Neuronal stem cell (in vitro differentiated cells): ENCODE results near the gene PTPRCAP.
A peak's percentile ranks its signal among the peaks of the same experiment; 100 is the strongest.

ENCODE experiments used
- DNase-seq: peaks from one replicate; pipeline ENCODE4 v3.0.0-alpha.2; 2013; ENCODE audit warnings: low spot score
- H2AFZ ChIP-seq: one replicate; pipeline ENCODE4 v1.6.1; 2013; ENCODE audit warnings: mild to moderate bottlenecking, low read length, inconsistent platforms
- H2AK5ac ChIP-seq: 2 replicates; pipeline ENCODE4 v1.6.1; 2013; ENCODE audit warnings: low read depth, mild to moderate bottlenecking, inconsistent platforms, low read length, moderate library complexity, mixed read lengths
- H2BK120ac ChIP-seq: 2 replicates; pipeline ENCODE4 v1.6.1; 2013; ENCODE audit warnings: low read depth, mild to moderate bottlenecking, inconsistent platforms, low read length, moderate library complexity, mixed read lengths
- H2BK12ac ChIP-seq: one replicate; pipeline ENCODE4 v1.6.1; 2013; ENCODE audit warnings: low read length, inconsistent platforms
- H2BK15ac ChIP-seq: 2 replicates; pipeline ENCODE4 v1.6.1; 2013; ENCODE audit warnings: mild to moderate bottlenecking, low read length, inconsistent platforms, mixed read lengths
- H2BK5ac ChIP-seq: one replicate; pipeline ENCODE4 v1.6.1; 2013; ENCODE audit warnings: inconsistent platforms, mild to moderate bottlenecking, low read length, moderate library complexity
- H3K14ac ChIP-seq: one replicate; pipeline ENCODE4 v1.6.1; 2013; ENCODE audit warnings: low read length, inconsistent platforms
- H3K18ac ChIP-seq: 2 replicates; pipeline ENCODE4 v1.6.1; 2013; ENCODE audit warnings: low read length, inconsistent platforms
- H3K23ac ChIP-seq: 2 replicates; pipeline ENCODE4 v1.6.1; 2013; ENCODE audit warnings: low read depth, mild to moderate bottlenecking, mixed read lengths, low read length, inconsistent platforms; ENCODE audit not compliant: poor library complexity
- H3K27ac ChIP-seq: replicated peaks from 3 replicates; pipeline ENCODE4 v1.5.1; 2013; ENCODE audit warnings: low read length, inconsistent platforms
- H3K27me3 ChIP-seq, 3 experiments: 2 replicates each; pipeline ENCODE4 v1.6.1; 2013; ENCODE audit warnings: low read length in 3 of 3, mild to moderate bottlenecking in 2 of 3, inconsistent platforms in 1 of 3, low read depth in 1 of 3, mixed read lengths in 1 of 3, moderate library complexity in 1 of 3; ENCODE audit not compliant: control insufficient read depth in 3 of 3, insufficient read depth in 3 of 3
- H3K36me3 ChIP-seq, 2 donors: replicated peaks in 1 of 2; 2 replicates each; pipeline ENCODE4 v1.6.1; 2013; ENCODE audit warnings: low read length in 2 of 2; ENCODE audit not compliant: control insufficient read depth in 2 of 2, insufficient read depth in 2 of 2
- H3K4ac ChIP-seq: 2 replicates; pipeline ENCODE4 v1.6.1; 2013; ENCODE audit warnings: inconsistent platforms, mild to moderate bottlenecking, low read length, moderate library complexity
- H3K4me1 ChIP-seq, 2 donors: 1 replicate in 1 of 2; 2 replicates in 1 of 2; pipeline ENCODE4 v1.6.1; 2013; ENCODE audit warnings: low read length in 2 of 2, low read depth in 1 of 2; ENCODE audit not compliant: control insufficient read depth in 2 of 2, insufficient read depth in 1 of 2
- H3K4me2 ChIP-seq: one replicate; pipeline ENCODE4 v1.6.1; 2013; ENCODE audit warnings: mild to moderate bottlenecking, low read length, inconsistent platforms; ENCODE audit not compliant: insufficient read depth, poor library complexity, severe bottlenecking
- H3K4me3 ChIP-seq, 2 donors: 2 replicates each; pipeline ENCODE4 v1.5.1; 2013; ENCODE audit warnings: low read length in 2 of 2, mild to moderate bottlenecking in 2 of 2, inconsistent platforms in 1 of 2, moderate library complexity in 1 of 2
- H3K79me1 ChIP-seq: one replicate; pipeline ENCODE4 v1.6.1; 2013; ENCODE audit warnings: low read depth, mild to moderate bottlenecking, inconsistent platforms, low read length, moderate library complexity
- H3K9ac ChIP-seq: one replicate; pipeline ENCODE4 v1.6.1; 2013; ENCODE audit warnings: mild to moderate bottlenecking, low read depth, low read length, inconsistent platforms; ENCODE audit not compliant: poor library complexity
- H3K9me3 ChIP-seq, 2 donors: replicated peaks in 1 of 2; 2 replicates each; pipeline versions ENCODE3 to v1.6.1; 2013; ENCODE audit warnings: low read length in 2 of 2, mild to moderate bottlenecking in 2 of 2, inconsistent platforms in 1 of 2, low read depth in 1 of 2, mixed read lengths in 1 of 2, moderate library complexity in 1 of 2; ENCODE audit not compliant: control insufficient read depth in 2 of 2, insufficient read depth in 1 of 2
- H4K8ac ChIP-seq: one replicate; pipeline ENCODE4 v1.6.1; 2013; ENCODE audit warnings: low read depth, mild to moderate bottlenecking, inconsistent platforms, low read length, moderate library complexity
- H4K91ac ChIP-seq: one replicate; pipeline ENCODE4 v1.6.1; 2013; ENCODE audit warnings: low read length, low read depth, mild to moderate bottlenecking, inconsistent platforms; ENCODE audit not compliant: poor library complexity
- WGBS, 2 donors: extraction: QIAGEN DNeasy Blood & Tissue Kit; methylation state at CpG; one replicate each; pipeline ENCODE4 v1.1.7; 2013; ENCODE audit warnings: missing lambda C conversion rate in 2 of 2, mixed read lengths in 1 of 2; ENCODE audit not compliant: insufficient read length in 2 of 2, insufficient replicate concordance in 1 of 2; ENCODE audit errors: extremely low coverage in 2 of 2; 5-methylcytosine and 5-hydroxymethylcytosine counted together

The PTPRCAP gene

DNA sequence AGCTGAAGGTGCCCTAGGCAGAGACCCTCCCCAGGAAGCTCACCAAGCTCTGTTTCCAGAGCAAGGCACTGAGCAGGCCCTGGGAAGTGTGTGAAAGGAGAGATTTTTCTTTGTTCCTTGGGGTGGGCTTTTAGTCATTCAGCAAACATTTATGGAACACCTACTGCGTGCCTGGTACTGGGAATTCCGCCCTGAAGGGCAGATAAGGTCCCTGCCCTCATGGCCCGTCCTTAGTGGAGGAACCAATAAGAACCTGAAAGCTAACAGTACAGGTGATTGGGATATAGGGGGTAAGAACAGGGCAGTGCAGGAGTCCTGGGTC is 27.7 kb upstream of the PTPRCAP start:
- peak overlapping the region; percentile 99 for H3K9ac ChIP-seq
- peak overlapping the region; percentile 83 for H2AFZ ChIP-seq
- no peak for DNase-seq
- peaks cover 5% of the 10 kb centered on the region for H3K79me1 ChIP-seq
- no CpG with 5 or more reads among the region's 3 CpGs for WGBS, 2 donors
- H3K4me3 ChIP-seq = peak overlapping the region; percentile 58 to 93
- H3K9me3 ChIP-seq = peaks cover 0 to 1% of the 10 kb centered on the region in 2 donors
- no peak overlapping the region for H2BK120ac ChIP-seq
- no peaks in the 10 kb centered on the region for H3K27me3 ChIP-seq
- H3K23ac ChIP-seq = no peak overlapping the region
- H3K4ac ChIP-seq = peak overlapping the region; percentile 85
- H4K8ac ChIP-seq = no peak overlapping the region
- peak overlapping the region; percentile 94 for H2AK5ac ChIP-seq
- H3K18ac ChIP-seq = peak overlapping the region; percentile 96
- H3K14ac ChIP-seq = no peak overlapping the region
- H2BK15ac ChIP-seq = peak overlapping the region; percentile 19
- peak overlapping the region; percentile 87 for H4K91ac ChIP-seq
- peaks cover 0 to 11% of the 10 kb centered on the region in 2 donors for H3K36me3 ChIP-seq
- peaks cover 11 to 15% of the 10 kb centered on the region in 2 donors for H3K4me1 ChIP-seq
- peak overlapping the region; percentile 91 for H2BK5ac ChIP-seq
- peak overlapping the region; percentile 90 for H3K4me2 ChIP-seq
- H3K27ac ChIP-seq = peak overlapping the region; percentile 61
- no peak overlapping the region for H2BK12ac ChIP-seq

GRCh38 chr11:67464411-67465188 is 27.1 kb upstream of the PTPRCAP start:
- H3K18ac ChIP-seq = peak overlapping the region; percentile 96
- peaks cover 0 to 11% of the 10 kb centered on the region in 2 donors for H3K36me3 ChIP-seq
- H2BK5ac ChIP-seq = peak overlapping the region; percentile 91
- H2AK5ac ChIP-seq = peak overlapping the region; percentile 97
- peak overlapping the region; percentile 90 for H3K4me2 ChIP-seq
- peaks cover 0 to 1% of the 10 kb centered on the region in 2 donors for H3K9me3 ChIP-seq
- peak overlapping the region; percentile 83 for H2AFZ ChIP-seq
- peaks cover 11 to 15% of the 10 kb centered on the region in 2 donors for H3K4me1 ChIP-seq
- H2BK12ac ChIP-seq = no peak overlapping the region
- peaks cover 5% of the 10 kb centered on the region for H3K79me1 ChIP-seq
- H3K4ac ChIP-seq = peak overlapping the region; percentile 85
- no peaks in the 10 kb centered on the region for H3K27me3 ChIP-seq
- DNase-seq = peak; percentile 70
- peak overlapping the region; percentile 87 for H4K91ac ChIP-seq
- no CpG with 5 or more reads among the region's 56 CpGs for WGBS, 2 donors
- H3K27ac ChIP-seq = peak overlapping the region; percentile 61
- H3K4me3 ChIP-seq = peak overlapping the region; percentile 58 to 93
- peak overlapping the region; percentile 99 for H4K8ac ChIP-seq
- H3K14ac ChIP-seq = peak overlapping the region; percentile 56
- no peak overlapping the region for H2BK120ac ChIP-seq
- H2BK15ac ChIP-seq = peak overlapping the region; percentile 19
- peak overlapping the region; percentile 99 for H3K9ac ChIP-seq
- peak overlapping the region; percentile 60 for H3K23ac ChIP-seq

GRCh38 chr11:67463680-67464410 is 26.4 kb upstream of the PTPRCAP start:
- peaks cover 0 to 1% of the 10 kb centered on the region in 2 donors for H3K9me3 ChIP-seq
- peak overlapping the region; percentile 77 for H3K9ac ChIP-seq
- H2AFZ ChIP-seq = peak overlapping the region; percentile 75
- DNase-seq = no peak
- no peak overlapping the region for H3K27ac ChIP-seq
- H3K4me2 ChIP-seq = peak overlapping the region; percentile 54
- peak overlapping the region; percentile 97 for H2AK5ac ChIP-seq
- no peak overlapping the region for H3K23ac ChIP-seq
- peak overlapping the region; percentile 96 for H2BK120ac ChIP-seq
- H3K4me1 ChIP-seq = peaks cover 9 to 15% of the 10 kb centered on the region in 2 donors
- peak overlapping the region; percentile 58 for H2BK12ac ChIP-seq
- no peak overlapping the region for H2BK5ac ChIP-seq
- no CpG with 5 or more reads among the region's 20 CpGs for WGBS, 2 donors
- peak overlapping the region; percentile 38 for H3K14ac ChIP-seq
- no peak overlapping the region for H3K4ac ChIP-seq
- H4K8ac ChIP-seq = no peak overlapping the region
- H2BK15ac ChIP-seq = no peak overlapping the region
- H3K18ac ChIP-seq = peak overlapping the region; percentile 83
- no peaks in the 10 kb centered on the region for H3K27me3 ChIP-seq
- no peak overlapping the region for H4K91ac ChIP-seq
- peaks cover 5% of the 10 kb centered on the region for H3K79me1 ChIP-seq
- H3K4me3 ChIP-seq = peak overlapping the region in 1 of 2 donors; percentile 37
- H3K36me3 ChIP-seq = peaks cover 0 to 11% of the 10 kb centered on the region in 2 donors

DNA sequence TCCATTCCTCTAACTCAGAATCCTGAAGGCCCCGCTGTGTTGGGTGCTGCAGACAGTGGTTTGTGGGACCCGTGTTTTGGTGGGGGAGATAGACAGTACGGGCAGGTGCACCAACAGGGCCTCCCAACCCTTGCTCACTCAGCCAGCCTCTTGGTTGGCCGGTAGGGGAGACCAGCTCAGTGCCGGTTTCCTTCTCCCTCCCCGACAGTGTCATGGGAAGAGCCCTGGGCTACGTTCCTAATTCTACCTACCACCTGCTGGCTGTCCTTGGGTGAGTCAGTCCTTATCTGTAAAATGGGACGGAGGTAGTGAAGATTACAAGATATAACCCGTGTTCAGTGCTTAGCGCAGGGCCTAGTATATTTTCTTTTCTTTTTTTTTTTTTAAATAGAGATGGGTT is 25.7 kb upstream of the PTPRCAP start:
- H2BK12ac ChIP-seq = no peak overlapping the region
- no peak overlapping the region for H3K23ac ChIP-seq
- H3K4me2 ChIP-seq = no peak overlapping the region
- H3K9ac ChIP-seq = no peak overlapping the region
- no peak overlapping the region for H3K4ac ChIP-seq
- H2BK15ac ChIP-seq = no peak overlapping the region
- H3K36me3 ChIP-seq = peaks cover 0 to 11% of the 10 kb centered on the region in 2 donors
- DNase-seq = no peak
- H3K27me3 ChIP-seq = no peaks in the 10 kb centered on the region
- H3K4me1 ChIP-seq = peaks cover 7 to 11% of the 10 kb centered on the region in 2 donors
- no peak overlapping the region for H3K4me3 ChIP-seq
- peaks cover 0 to 1% of the 10 kb centered on the region in 2 donors for H3K9me3 ChIP-seq
- H2AK5ac ChIP-seq = no peak overlapping the region
- no peak overlapping the region for H2AFZ ChIP-seq
- H4K91ac ChIP-seq = no peak overlapping the region
- no peak overlapping the region for H3K18ac ChIP-seq
- H3K14ac ChIP-seq = no peak overlapping the region
- H2BK5ac ChIP-seq = no peak overlapping the region
- H2BK120ac ChIP-seq = no peak overlapping the region
- WGBS, 2 donors = no CpG with 5 or more reads among the region's 10 CpGs
- no peak overlapping the region for H4K8ac ChIP-seq
- H3K79me1 ChIP-seq = peaks cover 5% of the 10 kb centered on the region
- no peak overlapping the region for H3K27ac ChIP-seq
